Measurements from ENCODE around the gene CTNNA3. TPM values are rescaled to one million over a fixed set of nuclear protein-coding genes. Genes with fewer than 3 reads are reported as not detected.

Gene CTNNA3
- total and polyA plus RNA-seq, 4 donors, result under 0.01 to 39.8 (median 0.09) TPM

- Histone ChIP-seq H3K4me1 (ENCODE audit: control insufficient read depth in 5 of 5, insufficient read depth in 5 of 5, low read length in 5 of 5) (no peaks in the 10 kb centered on the region), H3K36me3 (ENCODE audit: control insufficient read depth in 4 of 4, insufficient read depth in 4 of 4, low read length in 4 of 4) (no peaks in the 10 kb centered on the region), H3K9me3 (ENCODE audit: control insufficient read depth in 4 of 4, insufficient read depth in 3 of 4, low read length in 3 of 4) (no peaks in the 10 kb centered on the region), H3K9ac (ENCODE audit: insufficient read depth in 1 of 2, low read length in 2 of 2) (no peak overlapping the region), H3K27ac (ENCODE audit: low read depth in 1 of 2, low read length in 1 of 2) (no peak overlapping the region), H3K27me3 (ENCODE audit: control insufficient read depth in 3 of 3, insufficient read depth in 3 of 3, low read length in 2 of 3) (no peaks in the 10 kb centered on the region), H3K4me3 (no peak overlapping the region)
- no peak for ATAC-seq (ENCODE audit: insufficient read depth, low FRiP score)
- TF ChIP-seq, protein P1, sequence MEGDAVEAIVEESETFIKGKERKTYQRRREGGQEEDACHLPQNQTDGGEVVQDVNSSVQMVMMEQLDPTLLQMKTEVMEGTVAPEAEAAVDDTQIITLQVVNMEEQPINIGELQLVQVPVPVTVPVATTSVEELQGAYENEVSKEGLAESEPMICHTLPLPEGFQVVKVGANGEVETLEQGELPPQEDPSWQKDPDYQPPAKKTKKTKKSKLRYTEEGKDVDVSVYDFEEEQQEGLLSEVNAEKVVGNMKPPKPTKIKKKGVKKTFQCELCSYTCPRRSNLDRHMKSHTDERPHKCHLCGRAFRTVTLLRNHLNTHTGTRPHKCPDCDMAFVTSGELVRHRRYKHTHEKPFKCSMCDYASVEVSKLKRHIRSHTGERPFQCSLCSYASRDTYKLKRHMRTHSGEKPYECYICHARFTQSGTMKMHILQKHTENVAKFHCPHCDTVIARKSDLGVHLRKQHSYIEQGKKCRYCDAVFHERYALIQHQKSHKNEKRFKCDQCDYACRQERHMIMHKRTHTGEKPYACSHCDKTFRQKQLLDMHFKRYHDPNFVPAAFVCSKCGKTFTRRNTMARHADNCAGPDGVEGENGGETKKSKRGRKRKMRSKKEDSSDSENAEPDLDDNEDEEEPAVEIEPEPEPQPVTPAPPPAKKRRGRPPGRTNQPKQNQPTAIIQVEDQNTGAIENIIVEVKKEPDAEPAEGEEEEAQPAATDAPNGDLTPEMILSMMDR (IDR thresholded peaks at IDR 0.05; ENCODE audit: control extremely low read depth, extremely low read depth), result no peak
- DNase-seq, result no peak
- WGBS, 2 donors, result 74 to 82% methylated on average over 3 of the region's 3 CpGs
Observed at GRCh38 chr10:67107670-67108069, 588.3 kb downstream of the CTNNA3 start.

DNA sequence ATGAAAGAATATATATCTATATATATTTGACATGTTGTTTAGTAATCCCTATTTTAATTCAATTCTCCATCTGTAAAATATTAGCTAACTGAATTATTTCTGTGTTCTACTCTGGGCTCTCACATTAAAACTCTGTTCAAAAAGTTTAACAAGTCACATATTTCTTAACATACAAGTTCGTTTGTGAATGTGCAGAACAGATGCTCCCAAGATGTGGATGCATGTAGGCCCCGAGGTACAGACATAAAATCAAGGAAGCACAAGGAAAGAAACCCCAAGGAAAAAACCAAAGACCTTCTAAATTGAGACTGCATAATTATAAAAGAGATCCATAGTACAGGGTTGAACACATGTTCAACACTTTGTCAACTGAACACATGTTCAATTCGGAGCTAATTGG lies 595.0 kb downstream of the CTNNA3 start:
- Histone ChIP-seq H3K27me3 (ENCODE audit: control insufficient read depth in 3 of 3, insufficient read depth in 3 of 3, low read length in 2 of 3) (no peaks in the 10 kb centered on the region), H3K27ac (ENCODE audit: low read depth in 1 of 2, low read length in 1 of 2) (no peak overlapping the region), H3K36me3 (ENCODE audit: control insufficient read depth in 4 of 4, insufficient read depth in 4 of 4, low read length in 4 of 4) (no peaks in the 10 kb centered on the region), H3K4me1 (ENCODE audit: control insufficient read depth in 5 of 5, insufficient read depth in 5 of 5, low read length in 5 of 5) (no peaks in the 10 kb centered on the region), H3K4me3 (no peak overlapping the region), H3K9ac (ENCODE audit: insufficient read depth in 1 of 2, low read length in 2 of 2) (no peak overlapping the region), H3K9me3 (ENCODE audit: control insufficient read depth in 4 of 4, insufficient read depth in 3 of 4, low read length in 3 of 4) (no peaks in the 10 kb centered on the region)
- DNase-seq, result no peak
- WGBS, 2 donors, result 77 to 82% methylated on average over 3 of the region's 3 CpGs
- ATAC-seq (ENCODE audit: insufficient read depth, low FRiP score), result no peak
- TF ChIP-seq, protein P1 (IDR thresholded peaks at IDR 0.05; ENCODE audit: control extremely low read depth, extremely low read depth), result no peak

GRCh38 chr10:67098461-67098860 lies 597.5 kb downstream of the CTNNA3 start:
- Histone ChIP-seq H3K27me3 (ENCODE audit: control insufficient read depth in 3 of 3, insufficient read depth in 3 of 3, low read length in 2 of 3) (no peaks in the 10 kb centered on the region), H3K36me3 (ENCODE audit: control insufficient read depth in 4 of 4, insufficient read depth in 4 of 4, low read length in 4 of 4) (no peaks in the 10 kb centered on the region), H3K4me3 (no peak overlapping the region), H3K9ac (ENCODE audit: insufficient read depth in 1 of 2, low read length in 2 of 2) (no peak overlapping the region), H3K4me1 (ENCODE audit: control insufficient read depth in 5 of 5, insufficient read depth in 5 of 5, low read length in 5 of 5) (no peaks in the 10 kb centered on the region), H3K9me3 (ENCODE audit: control insufficient read depth in 4 of 4, insufficient read depth in 3 of 4, low read length in 3 of 4) (no peaks in the 10 kb centered on the region), H3K27ac (ENCODE audit: low read depth in 1 of 2, low read length in 1 of 2) (no peak overlapping the region)
- WGBS, 2 donors, result 75% methylated on average over 2 of the region's 2 CpGs
- ATAC-seq (ENCODE audit: insufficient read depth, low FRiP score), result no peak
- no peak for DNase-seq
- TF ChIP-seq, protein P1 (IDR thresholded peaks at IDR 0.05; ENCODE audit: control extremely low read depth, extremely low read depth), result no peak

DNA sequence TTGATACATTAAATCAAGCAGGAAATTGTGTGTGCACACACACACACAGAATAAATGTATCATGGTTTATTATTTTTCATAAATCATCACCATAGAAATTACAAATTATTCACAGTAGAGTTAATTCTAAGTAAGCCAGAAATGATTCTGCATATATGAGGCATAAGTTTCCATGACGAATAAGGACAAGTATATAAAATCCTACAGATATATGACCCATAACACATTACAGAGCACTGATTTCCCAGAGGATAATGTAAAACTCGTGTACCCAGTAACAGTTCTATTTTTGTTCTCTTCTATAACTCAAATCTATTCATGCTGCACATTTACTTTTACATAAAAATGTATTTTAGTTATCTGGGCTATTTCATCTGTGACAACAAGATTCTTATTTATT lies 600.5 kb downstream of the CTNNA3 start:
- TF ChIP-seq, protein P1 (IDR thresholded peaks at IDR 0.05; ENCODE audit: control extremely low read depth, extremely low read depth), result no peak
- Histone ChIP-seq H3K27ac (ENCODE audit: low read depth in 1 of 2, low read length in 1 of 2) (no peak overlapping the region), H3K9ac (ENCODE audit: insufficient read depth in 1 of 2, low read length in 2 of 2) (no peak overlapping the region), H3K27me3 (ENCODE audit: control insufficient read depth in 3 of 3, insufficient read depth in 3 of 3, low read length in 2 of 3) (no peaks in the 10 kb centered on the region), H3K9me3 (ENCODE audit: control insufficient read depth in 4 of 4, insufficient read depth in 3 of 4, low read length in 3 of 4) (no peaks in the 10 kb centered on the region), H3K36me3 (ENCODE audit: control insufficient read depth in 4 of 4, insufficient read depth in 4 of 4, low read length in 4 of 4) (no peaks in the 10 kb centered on the region), H3K4me3 (no peak overlapping the region), H3K4me1 (ENCODE audit: control insufficient read depth in 5 of 5, insufficient read depth in 5 of 5, low read length in 5 of 5) (no peaks in the 10 kb centered on the region)
- DNase-seq (no peak), ATAC-seq (ENCODE audit: insufficient read depth, low FRiP score) (no peak)
- 47 to 56% methylated on average over 2 of the region's 2 CpGs for WGBS, 2 donors
